HEK293 (cell line): ENCODE data around the gene MAML3.

Experiments used
- CTCF ChIA-PET: fragments of 350-600 bp; formaldehyde crosslinking; extraction: SDS; loops from one replicate; lab custom pipeline; 2021; ENCODE audit warnings: antibody characterized with exemption; lab: Yijun Ruan, JAX
- POLR2A ChIA-PET: fragments of 300-600 bp; formaldehyde crosslinking; extraction: SDS; loops from one replicate; lab custom pipeline; 2020; ENCODE audit warnings: antibody characterized with exemption, inconsistent platforms; lab: Yijun Ruan, JAX
- H3K27ac ChIP-seq: fragments of 200-500 bp; sonication (Bioruptor generic); 2 replicates; pipeline ENCODE4 v1.5.1; 2014; ENCODE audit warnings: low read depth, low read length, control low read depth, inconsistent platforms; ENCODE audit errors: extremely low read depth
- H3K36me3 ChIP-seq, 2 experiments: fragments of 200-500 bp in 1 of 2; sonication (Bioruptor generic) in 1 of 2; 1 replicate in 1 of 2; 2 replicates in 1 of 2; pipeline ENCODE4 v1.5.1; 2014 to 2017; ENCODE audit warnings: inconsistent platforms in 2 of 2, low read length in 2 of 2; ENCODE audit not compliant: control insufficient read depth in 2 of 2, insufficient read depth in 1 of 2
- H3K4me1 ChIP-seq: fragments of 200-500 bp; sonication (Bioruptor generic); 2 replicates; pipeline ENCODE4 v1.5.1; 2014; ENCODE audit warnings: mild to moderate bottlenecking, low read length, inconsistent platforms; ENCODE audit not compliant: control insufficient read depth, insufficient read depth
- H3K4me3 ChIP-seq: 2 replicates; pipeline ENCODE4 v1.5.1; 2011; ENCODE audit warnings: low read depth, mild to moderate bottlenecking, control low read depth, low read length, moderate library complexity
- H3K9me3 ChIP-seq: fragments of 200-500 bp; sonication (Bioruptor generic); 2 replicates; pipeline ENCODE4 v1.5.1; 2014; ENCODE audit warnings: low read depth, low read length, inconsistent platforms; ENCODE audit not compliant: control insufficient read depth, insufficient read depth
- MYNN ChIP-seq: fragments of 450-650 bp; formaldehyde crosslinking; IDR thresholded peaks from 2 replicates; pipeline ENCODE4 v1.5.1; 2016; ENCODE audit warnings: missing biosample characterization, missing genetic modification characterization, borderline replicate concordance
- SETDB1 ChIP-seq: IDR thresholded peaks from one replicate; pipeline ENCODE4 v1.6.1; 2017; ENCODE audit warnings: mild to moderate bottlenecking, low read length, moderate library complexity, mixed read lengths; ENCODE audit not compliant: insufficient read length
- ZNF114 ChIP-seq: fragments of 450-650 bp; formaldehyde crosslinking; IDR thresholded peaks from 2 replicates; pipeline ENCODE4 v1.5.0; 2017; ENCODE audit warnings: missing biosample characterization, missing genetic modification characterization
- ZNF155 ChIP-seq: fragments of 450-650 bp; formaldehyde crosslinking; IDR thresholded peaks from 2 replicates; pipeline ENCODE4 v1.5.1; 2016; ENCODE audit warnings: missing biosample characterization, missing genetic modification characterization
- ZNF175 ChIP-seq: fragments of 450-650 bp; formaldehyde crosslinking; IDR thresholded peaks from 2 replicates; pipeline ENCODE4 v1.5.1; 2016; ENCODE audit warnings: missing biosample characterization, missing genetic modification characterization
- ZNF19 ChIP-seq: fragments of 450-650 bp; formaldehyde crosslinking; IDR thresholded peaks from 2 replicates; pipeline ENCODE4; 2016; ENCODE audit warnings: missing biosample characterization, missing genetic modification characterization, low read depth
- ZNF221 ChIP-seq: fragments of 450-650 bp; formaldehyde crosslinking; IDR thresholded peaks from 2 replicates; pipeline ENCODE4 v1.5.1; 2017; ENCODE audit warnings: missing biosample characterization, missing genetic modification characterization, borderline replicate concordance
- ZNF23 ChIP-seq: fragments of 450-650 bp; formaldehyde crosslinking; IDR thresholded peaks from 2 replicates; pipeline ENCODE4 v1.5.1; 2016; ENCODE audit warnings: missing biosample characterization, missing genetic modification characterization, borderline replicate concordance
- ZNF274 ChIP-seq, 2 experiments: fragments of 200-500 bp in 1 of 2; fragments of 450-650 bp in 1 of 2; sonication (Bioruptor generic) in 1 of 2; formaldehyde crosslinking in 1 of 2; IDR thresholded peaks; 2 replicates each; pipeline versions ENCODE4 v1.5.1 to v1.6.1; 2014 to 2016; ENCODE audit warnings: borderline replicate concordance in 1 of 2, inconsistent platforms in 1 of 2, low read length in 1 of 2, missing biosample characterization in 1 of 2, missing genetic modification characterization in 1 of 2
- ZNF530 ChIP-seq: fragments of 450-650 bp; formaldehyde crosslinking; IDR thresholded peaks from 2 replicates; pipeline ENCODE4 v1.5.1; 2016; ENCODE audit warnings: low read depth, missing biosample characterization, missing genetic modification characterization
- ZNF549 ChIP-seq: fragments of 450-650 bp; IDR thresholded peaks from 2 replicates; pipeline ENCODE4 v1.5.1; 2018; ENCODE audit warnings: missing biosample characterization, missing genetic modification characterization, mild to moderate bottlenecking, inconsistent platforms, moderate library complexity
- ZNF560 ChIP-seq: fragments of 450-650 bp; formaldehyde crosslinking; IDR thresholded peaks from 2 replicates; pipeline ENCODE4 v1.5.1; 2017; ENCODE audit warnings: missing biosample characterization, missing genetic modification characterization, borderline replicate concordance
- ZNF571 ChIP-seq: fragments of 450-650 bp; formaldehyde crosslinking; IDR thresholded peaks from 2 replicates; pipeline ENCODE4 v1.5.0; 2017; ENCODE audit warnings: missing biosample characterization, missing genetic modification characterization
- ZNF654 ChIP-seq: fragments of 450-650 bp; formaldehyde crosslinking; IDR thresholded peaks from 2 replicates; pipeline ENCODE4 v1.5.1; 2016; ENCODE audit warnings: low read depth, missing biosample characterization, missing genetic modification characterization
- ZSCAN23 ChIP-seq: fragments of 450-650 bp; formaldehyde crosslinking; IDR thresholded peaks from 2 replicates; pipeline ENCODE4 v1.5.1; 2016; ENCODE audit warnings: missing biosample characterization, missing genetic modification characterization
- TF ChIP-seq, protein P1 (sequence below): fragments of 450-650 bp; formaldehyde crosslinking; IDR thresholded peaks from 2 replicates; pipeline ENCODE4 v1.5.1; 2016; ENCODE audit warnings: missing biosample characterization, missing genetic modification characterization
- TF ChIP-seq, protein P2 (sequence below): fragments of 450-650 bp; formaldehyde crosslinking; IDR thresholded peaks from 2 replicates; pipeline ENCODE4 v1.5.1; 2016; ENCODE audit warnings: missing biosample characterization, missing genetic modification characterization
- TF ChIP-seq, protein P3 (sequence below): fragments of 450-650 bp; formaldehyde crosslinking; IDR thresholded peaks from 2 replicates; pipeline ENCODE4 v1.5.1; 2016; ENCODE audit warnings: missing biosample characterization, missing genetic modification characterization, borderline replicate concordance

The MAML3 gene

DNA sequence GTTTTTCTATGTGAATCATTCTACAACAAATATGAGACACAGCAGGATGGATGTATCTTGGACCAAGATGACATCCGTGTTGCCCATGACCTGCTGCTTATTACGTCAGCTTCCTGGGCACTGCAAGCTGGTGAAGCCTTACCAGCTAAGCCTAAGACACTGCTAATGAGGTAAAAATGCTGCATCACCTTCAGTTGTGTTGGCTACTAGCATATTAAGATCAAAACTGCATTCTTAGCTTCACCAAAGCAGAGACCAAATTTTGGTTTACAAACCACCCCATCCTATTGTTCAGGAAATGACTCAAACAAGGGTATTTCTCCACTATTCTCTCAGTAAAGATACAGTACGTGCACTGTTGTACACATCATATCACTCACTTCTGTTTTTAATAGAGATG, 50.3 kb downstream of the MAML3 start (continued):
- TF ChIP-seq MYNN (no peak), ZNF654 (no peak), ZNF274 (IDR thresholded peaks at IDR 0.05; ENCODE audit: low read length) (no peak), ZNF274 (tag by site-specific recombination; IDR thresholded peaks at IDR 0.05; ENCODE audit: borderline replicate concordance) (no peak), ZNF549 (tag by site-specific recombination) (no peak), ZNF530 (no peak), ZNF560 (no peak)
- TF ChIP-seq, protein P1, sequence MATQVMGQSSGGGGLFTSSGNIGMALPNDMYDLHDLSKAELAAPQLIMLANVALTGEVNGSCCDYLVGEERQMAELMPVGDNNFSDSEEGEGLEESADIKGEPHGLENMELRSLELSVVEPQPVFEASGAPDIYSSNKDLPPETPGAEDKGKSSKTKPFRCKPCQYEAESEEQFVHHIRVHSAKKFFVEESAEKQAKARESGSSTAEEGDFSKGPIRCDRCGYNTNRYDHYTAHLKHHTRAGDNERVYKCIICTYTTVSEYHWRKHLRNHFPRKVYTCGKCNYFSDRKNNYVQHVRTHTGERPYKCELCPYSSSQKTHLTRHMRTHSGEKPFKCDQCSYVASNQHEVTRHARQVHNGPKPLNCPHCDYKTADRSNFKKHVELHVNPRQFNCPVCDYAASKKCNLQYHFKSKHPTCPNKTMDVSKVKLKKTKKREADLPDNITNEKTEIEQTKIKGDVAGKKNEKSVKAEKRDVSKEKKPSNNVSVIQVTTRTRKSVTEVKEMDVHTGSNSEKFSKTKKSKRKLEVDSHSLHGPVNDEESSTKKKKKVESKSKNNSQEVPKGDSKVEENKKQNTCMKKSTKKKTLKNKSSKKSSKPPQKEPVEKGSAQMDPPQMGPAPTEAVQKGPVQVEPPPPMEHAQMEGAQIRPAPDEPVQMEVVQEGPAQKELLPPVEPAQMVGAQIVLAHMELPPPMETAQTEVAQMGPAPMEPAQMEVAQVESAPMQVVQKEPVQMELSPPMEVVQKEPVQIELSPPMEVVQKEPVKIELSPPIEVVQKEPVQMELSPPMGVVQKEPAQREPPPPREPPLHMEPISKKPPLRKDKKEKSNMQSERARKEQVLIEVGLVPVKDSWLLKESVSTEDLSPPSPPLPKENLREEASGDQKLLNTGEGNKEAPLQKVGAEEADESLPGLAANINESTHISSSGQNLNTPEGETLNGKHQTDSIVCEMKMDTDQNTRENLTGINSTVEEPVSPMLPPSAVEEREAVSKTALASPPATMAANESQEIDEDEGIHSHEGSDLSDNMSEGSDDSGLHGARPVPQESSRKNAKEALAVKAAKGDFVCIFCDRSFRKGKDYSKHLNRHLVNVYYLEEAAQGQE (tag by site-specific recombination): no peak
- TF ChIP-seq, protein P2, sequence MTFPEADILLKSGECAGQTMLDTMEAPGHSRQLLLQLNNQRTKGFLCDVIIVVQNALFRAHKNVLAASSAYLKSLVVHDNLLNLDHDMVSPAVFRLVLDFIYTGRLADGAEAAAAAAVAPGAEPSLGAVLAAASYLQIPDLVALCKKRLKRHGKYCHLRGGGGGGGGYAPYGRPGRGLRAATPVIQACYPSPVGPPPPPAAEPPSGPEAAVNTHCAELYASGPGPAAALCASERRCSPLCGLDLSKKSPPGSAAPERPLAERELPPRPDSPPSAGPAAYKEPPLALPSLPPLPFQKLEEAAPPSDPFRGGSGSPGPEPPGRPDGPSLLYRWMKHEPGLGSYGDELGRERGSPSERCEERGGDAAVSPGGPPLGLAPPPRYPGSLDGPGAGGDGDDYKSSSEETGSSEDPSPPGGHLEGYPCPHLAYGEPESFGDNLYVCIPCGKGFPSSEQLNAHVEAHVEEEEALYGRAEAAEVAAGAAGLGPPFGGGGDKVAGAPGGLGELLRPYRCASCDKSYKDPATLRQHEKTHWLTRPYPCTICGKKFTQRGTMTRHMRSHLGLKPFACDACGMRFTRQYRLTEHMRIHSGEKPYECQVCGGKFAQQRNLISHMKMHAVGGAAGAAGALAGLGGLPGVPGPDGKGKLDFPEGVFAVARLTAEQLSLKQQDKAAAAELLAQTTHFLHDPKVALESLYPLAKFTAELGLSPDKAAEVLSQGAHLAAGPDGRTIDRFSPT (tag by site-specific recombination): no peak
- TF ChIP-seq, protein P3, sequence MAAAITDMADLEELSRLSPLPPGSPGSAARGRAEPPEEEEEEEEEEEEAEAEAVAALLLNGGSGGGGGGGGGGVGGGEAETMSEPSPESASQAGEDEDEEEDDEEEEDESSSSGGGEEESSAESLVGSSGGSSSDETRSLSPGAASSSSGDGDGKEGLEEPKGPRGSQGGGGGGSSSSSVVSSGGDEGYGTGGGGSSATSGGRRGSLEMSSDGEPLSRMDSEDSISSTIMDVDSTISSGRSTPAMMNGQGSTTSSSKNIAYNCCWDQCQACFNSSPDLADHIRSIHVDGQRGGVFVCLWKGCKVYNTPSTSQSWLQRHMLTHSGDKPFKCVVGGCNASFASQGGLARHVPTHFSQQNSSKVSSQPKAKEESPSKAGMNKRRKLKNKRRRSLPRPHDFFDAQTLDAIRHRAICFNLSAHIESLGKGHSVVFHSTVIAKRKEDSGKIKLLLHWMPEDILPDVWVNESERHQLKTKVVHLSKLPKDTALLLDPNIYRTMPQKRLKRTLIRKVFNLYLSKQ (tag by site-specific recombination): no peak

DNA sequence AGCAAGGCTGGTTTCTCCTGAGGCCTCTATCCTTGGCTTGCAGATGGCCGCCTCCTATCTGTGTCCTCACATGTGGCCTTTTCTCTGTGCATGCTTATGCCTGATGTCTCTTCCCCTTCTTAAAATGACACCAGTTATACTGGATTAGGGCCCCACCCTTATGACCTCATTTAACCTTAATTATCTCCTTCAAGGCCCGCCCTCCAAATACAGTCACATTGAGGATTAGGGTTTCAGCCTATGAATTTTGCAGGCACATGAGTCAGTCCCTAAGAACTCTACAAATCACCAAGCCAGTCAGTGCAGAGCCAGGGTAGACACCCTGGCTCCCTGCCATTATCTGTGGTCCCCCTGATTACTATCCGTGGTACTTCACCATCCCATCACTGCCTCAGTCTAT, 51.6 kb downstream of the MAML3 start:
- TF ChIP-seq ZSCAN23 (tag by site-specific recombination) (no peak), SETDB1 (peak; percentile 32)
- H3K36me3 ChIP-seq: no peaks in the 10 kb centered on the region
- no peak overlapping the region for H3K27ac ChIP-seq
- ChIA-PET POLR2A (no interaction called here), CTCF (no interaction called here)
- H3K4me3 ChIP-seq: no peak overlapping the region
- no peaks in the 10 kb centered on the region for H3K9me3 ChIP-seq
- no peaks in the 10 kb centered on the region for H3K4me1 ChIP-seq

DNA sequence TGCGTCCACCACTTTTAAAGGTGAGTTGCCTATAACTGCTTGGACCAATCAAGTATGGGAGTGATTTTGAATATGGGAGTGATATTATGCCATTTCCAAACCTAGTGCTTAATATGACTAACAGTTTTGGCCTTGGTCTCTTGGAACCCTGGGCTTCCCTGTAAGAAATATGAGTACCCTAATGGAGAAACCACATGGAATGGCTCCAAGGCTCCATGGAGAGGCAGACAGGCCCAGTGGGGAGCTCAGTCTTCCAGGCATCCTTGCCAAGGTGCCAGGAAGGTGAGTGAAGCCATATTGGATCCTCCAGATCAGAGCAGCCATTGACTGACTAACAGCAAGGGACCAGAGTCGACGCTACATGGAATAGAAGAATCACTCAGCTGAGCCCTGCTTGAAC, 53.2 kb downstream of the MAML3 start:
- TF ChIP-seq ZNF155 (tag by site-specific recombination) (no peak), ZNF571 (tag by site-specific recombination) (no peak), ZNF274 (IDR thresholded peaks at IDR 0.05; ENCODE audit: low read length) (no peak), ZNF274 (tag by site-specific recombination; IDR thresholded peaks at IDR 0.05; ENCODE audit: borderline replicate concordance) (no peak), ZNF114 (tag by site-specific recombination) (no peak), ZNF19 (no peak), ZNF23 (tag by site-specific recombination) (no peak), ZNF221 (no peak), ZNF175 (tag by site-specific recombination) (no peak), SETDB1 (no peak)
- Histone ChIP-seq H3K4me3 (no peak overlapping the region), H3K9me3 (no peaks in the 10 kb centered on the region), H3K4me1 (peaks cover 1% of the 10 kb centered on the region; the same call in 1 of the 2 replicates), H3K36me3 (no peaks in the 10 kb centered on the region), H3K27ac (no peak overlapping the region)
- ChIA-PET POLR2A (no interaction called here), CTCF (no interaction called here)
